GM18520 (cell line): ENCODE measurements around the gene PFKM.

Experiments used
- ATAC-seq: cut with Tn5 transposase; IDR thresholded peaks from one replicate; pipeline ENCODE4 v1.9.1; 2021; ENCODE audit not compliant: unreplicated experiment

PFKM gene

GRCh38 chr12:48119078-48119833, at the start of gene PFKM:
Gene PFKM, plus strand, starts transcription at chr12:48119364. Its CDS starts 3,411 bp downstream, at chr12:48122775.
- peak; percentile 97 for ATAC-seq

GRCh38 chr12:48070033-48070432, 49.1 kb upstream of the PFKM start:
- ATAC-seq, result no peak

- ATAC-seq, result no peak
Observed at GRCh38 chr12:48070731-48071130, 48.4 kb upstream of the PFKM start.

- ATAC-seq, result no peak
Observed at GRCh38 chr12:48071808-48072207, 47.4 kb upstream of the PFKM start.

GRCh38 chr12:48072266-48072665, 46.9 kb upstream of the PFKM start:
- ATAC-seq, result no peak

GRCh38 chr12:48074266-48074665, 44.9 kb upstream of the PFKM start:
- no peak for ATAC-seq

- no peak for ATAC-seq
Observed at GRCh38 chr12:48075832-48076231, 43.3 kb upstream of the PFKM start.

GRCh38 chr12:48077111-48077510, 42.1 kb upstream of the PFKM start:
- ATAC-seq, result no peak

- no peak for ATAC-seq
Observed at GRCh38 chr12:48078901-48079300, 40.3 kb upstream of the PFKM start.

- ATAC-seq, result no peak
Observed at GRCh38 chr12:48080285-48080684, 38.9 kb upstream of the PFKM start.

- no peak for ATAC-seq
Observed at GRCh38 chr12:48080821-48081220, 38.3 kb upstream of the PFKM start.

GRCh38 chr12:48084066-48084465, 35.1 kb upstream of the PFKM start:
- no peak for ATAC-seq

GRCh38 chr12:48084841-48085460, 34.2 kb upstream of the PFKM start:
- no peak for ATAC-seq

GRCh38 chr12:48086327-48086726, 32.8 kb upstream of the PFKM start:
- ATAC-seq, result no peak

GRCh38 chr12:48092611-48093010, 26.6 kb upstream of the PFKM start:
- no peak for ATAC-seq

- ATAC-seq, result no peak
Observed at GRCh38 chr12:48104531-48104930, 14.6 kb upstream of the PFKM start.

- peak; percentile 25 for ATAC-seq
Observed at GRCh38 chr12:48105321-48105866, 13.8 kb upstream of the PFKM start.

- ATAC-seq, result peak; percentile 47
Observed at GRCh38 chr12:48105867-48106680, 13.1 kb upstream of the PFKM start, which contains the start of gene SENP1. Gene SENP1, minus strand, starts transcription at chr12:48106079. Its CDS starts 4,607 bp downstream, at chr12:48101472.

GRCh38 chr12:48106681-48107613, 12.2 kb upstream of the PFKM start:
- no peak for ATAC-seq

GRCh38 chr12:48109424-48109823, 9.7 kb upstream of the PFKM start:
- ATAC-seq, result no peak
